NCI-H146 (cell line): ENCODE results near the gene MZT2A.
"Not testable (repeated sequence)": the region's sequence is repeated elsewhere in the genome, so short reads cannot be mapped to it uniquely, and the experiment has no call there.

Source experiments
- DNase-seq: peaks from one replicate; lab custom pipeline; 2025; lab: John Stamatoyannopoulos, UW

The MZT2A gene

GRCh38 chr2:131520526-131520925 is 28.3 kb upstream of the MZT2A start:
- no peak for DNase-seq

DNA sequence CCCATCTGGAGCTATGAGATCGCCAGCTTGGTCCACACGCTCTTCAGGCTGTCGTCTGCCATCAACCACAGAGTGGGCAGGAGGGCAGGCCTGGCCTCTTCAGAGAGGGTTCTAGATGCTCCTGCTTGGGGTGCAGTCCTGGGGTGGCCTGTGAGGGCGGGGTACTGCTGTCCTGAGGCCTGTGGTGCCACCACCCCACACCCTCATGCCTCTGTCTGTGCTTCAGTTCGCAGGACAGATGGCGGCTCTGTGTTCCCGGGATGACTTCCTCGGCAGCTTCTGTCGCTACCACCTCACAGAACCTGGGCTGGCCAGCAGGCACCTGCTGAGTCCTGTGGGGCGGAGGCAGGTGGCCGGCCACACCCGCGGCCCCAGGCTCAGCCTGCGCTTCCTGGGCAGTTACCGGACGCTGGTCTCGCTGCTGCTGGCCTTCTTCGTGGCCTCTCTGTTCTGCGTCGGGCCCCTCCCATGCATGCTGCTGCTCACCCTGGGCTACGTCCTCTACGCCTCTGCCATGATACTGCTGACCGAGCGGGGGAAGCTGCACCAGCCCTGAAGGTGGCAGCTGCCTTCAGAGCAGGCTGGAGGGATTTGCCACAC is 27.8 kb upstream of the MZT2A start:
- DNase-seq, result not testable (repeated sequence)

- DNase-seq, result no peak
Observed at GRCh38 chr2:131519466-131519865, 27.3 kb upstream of the MZT2A start.

DNA sequence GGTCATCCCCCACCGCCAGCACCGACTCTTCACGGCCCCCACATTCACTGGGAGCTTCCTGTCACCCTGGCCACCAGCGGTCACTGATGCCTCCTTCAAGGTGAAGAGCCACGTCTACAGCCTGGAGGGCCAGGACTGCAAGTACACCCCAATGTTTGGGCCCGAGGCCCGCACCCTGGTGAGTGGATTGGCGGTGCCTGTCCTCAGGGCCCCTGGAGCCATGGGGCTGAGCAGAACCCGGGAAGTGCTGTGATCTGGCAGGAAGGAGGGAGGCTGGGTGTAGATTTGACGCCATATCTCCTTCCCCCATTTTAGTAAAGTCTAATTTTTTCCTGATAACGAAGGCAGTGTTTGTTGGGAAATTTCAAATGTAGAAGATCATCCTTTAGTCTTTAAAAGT is 26.3 kb upstream of the MZT2A start:
- not testable (repeated sequence) for DNase-seq

- DNase-seq, result not testable (repeated sequence)
Observed at GRCh38 chr2:131517856-131518255, 25.7 kb upstream of the MZT2A start.

DNA sequence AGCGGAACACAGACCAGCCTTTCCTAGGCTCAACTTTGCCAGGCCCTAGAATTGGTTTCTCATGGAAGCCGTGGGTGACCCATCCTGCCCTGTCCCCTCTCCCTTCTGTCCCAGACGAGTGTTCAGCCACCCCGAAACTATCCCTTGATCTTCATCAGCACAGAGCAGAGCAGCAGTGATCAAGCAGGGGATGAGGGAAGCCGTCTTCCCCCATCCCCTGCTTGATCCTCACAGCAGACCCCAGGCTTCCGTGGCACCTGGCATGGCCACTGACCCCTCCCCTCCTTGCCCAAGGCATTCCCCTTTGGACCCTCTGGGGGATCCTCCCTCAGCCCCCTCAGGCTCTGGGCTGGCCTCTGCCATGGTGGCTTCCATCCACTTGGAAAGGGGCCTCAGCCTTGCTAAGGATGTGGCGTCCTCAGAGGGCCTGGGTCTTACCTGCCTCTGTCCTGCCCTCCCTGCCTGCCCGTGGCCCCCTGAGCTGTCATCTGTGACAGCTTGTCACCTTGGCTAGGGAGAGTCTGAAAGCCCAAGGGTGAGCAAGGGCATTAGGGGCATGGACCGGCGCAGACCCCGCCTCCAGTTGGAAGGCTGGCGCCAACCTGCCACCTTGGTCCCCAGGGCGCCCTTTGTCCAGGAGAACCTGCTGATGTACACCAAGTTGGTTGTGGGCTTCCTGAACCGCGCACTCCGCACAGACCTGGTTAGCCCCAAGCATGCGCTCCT is 25.1 kb upstream of the MZT2A start:
- no peak for DNase-seq

DNA sequence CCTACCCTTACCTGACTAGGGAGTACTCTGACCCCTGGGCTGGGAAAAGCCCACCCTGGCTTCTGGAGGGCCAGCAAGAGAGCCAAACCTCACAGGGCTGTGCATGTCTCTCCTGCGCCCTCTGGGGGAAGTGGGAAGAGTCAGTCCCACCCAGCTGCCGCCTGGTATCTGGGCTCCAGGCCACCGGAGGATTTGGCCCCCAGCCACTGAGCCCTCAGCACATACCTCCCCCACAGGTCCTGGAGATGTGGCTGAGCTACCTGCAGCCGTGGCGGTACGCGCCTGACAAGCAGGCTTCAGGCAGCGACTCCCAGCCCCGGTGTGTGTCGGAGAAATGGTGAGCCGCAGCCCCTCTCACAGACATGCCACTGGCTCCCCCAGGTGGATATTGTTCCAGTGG is 24.4 kb upstream of the MZT2A start:
- not testable (repeated sequence) for DNase-seq

GRCh38 chr2:131516011-131516410 is 23.8 kb upstream of the MZT2A start:
- no peak for DNase-seq

DNA sequence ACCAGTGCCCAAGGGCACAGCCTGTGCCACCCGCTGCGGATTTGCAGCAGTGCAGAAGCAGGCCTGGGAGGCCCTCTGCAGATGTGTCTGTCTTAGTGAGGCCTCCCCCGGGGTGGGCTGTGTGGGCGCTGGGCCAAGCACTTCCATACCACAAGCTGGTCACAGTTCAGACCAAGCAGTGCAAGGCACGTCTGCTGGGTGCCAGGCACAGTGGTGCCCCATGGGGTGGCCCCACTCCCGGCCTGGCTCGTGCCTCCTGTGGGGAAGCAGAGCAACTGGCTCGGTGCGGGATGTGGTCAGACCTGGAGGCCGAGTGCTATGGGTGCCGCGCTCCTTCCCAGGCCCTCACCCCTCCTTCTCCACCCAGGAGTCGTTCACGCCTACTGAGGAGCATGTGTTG is 23.0 kb upstream of the MZT2A start:
- not testable (repeated sequence) for DNase-seq

GRCh38 chr2:131514408-131515166 is 22.4 kb upstream of the MZT2A start:
- DNase-seq, result not testable (repeated sequence)

DNA sequence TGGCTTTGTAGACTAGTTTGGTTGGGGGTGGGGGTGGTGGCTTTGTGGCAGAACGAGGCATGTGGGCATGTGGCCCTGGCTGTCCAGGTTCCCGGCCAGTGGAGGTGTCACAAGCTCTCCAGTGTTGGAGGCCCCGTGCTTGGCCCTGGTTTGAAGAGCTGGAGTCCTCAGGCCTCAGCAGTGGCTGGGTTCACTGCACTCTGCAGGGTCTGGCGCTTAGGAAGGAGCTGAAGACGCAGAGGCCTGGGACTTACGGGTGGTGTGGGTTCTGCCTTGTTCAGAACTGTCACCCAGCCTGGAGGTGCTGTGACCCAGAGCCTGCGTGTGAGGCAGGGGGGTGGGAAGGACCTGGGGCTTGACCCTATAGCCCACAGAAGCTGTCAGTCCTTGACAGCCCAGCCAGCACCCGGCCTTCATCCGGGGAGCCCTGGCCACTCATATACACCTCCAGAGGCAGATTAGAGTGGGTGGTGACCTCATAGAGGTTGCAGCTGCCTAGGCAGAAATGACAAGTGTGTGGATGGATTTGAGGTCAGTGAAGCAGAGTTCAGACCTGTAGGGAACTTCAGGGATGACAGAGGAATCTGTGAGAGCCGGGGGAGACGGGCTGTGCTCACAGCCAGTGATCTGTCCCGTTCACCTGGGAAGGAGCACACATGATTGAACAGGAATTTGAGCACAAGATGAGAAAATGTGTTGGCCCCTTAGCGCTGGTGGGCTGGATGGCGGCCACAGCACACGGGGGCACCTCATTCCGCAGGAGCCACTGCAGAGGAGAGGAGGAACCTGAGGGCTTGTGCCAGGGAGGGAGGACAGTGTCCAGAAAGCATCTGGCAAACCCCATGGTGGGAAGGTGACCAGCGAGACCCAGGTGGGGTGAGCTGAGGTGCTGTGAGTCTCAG is 20.0 kb upstream of the MZT2A start:
- DNase-seq, result not testable (repeated sequence)

DNA sequence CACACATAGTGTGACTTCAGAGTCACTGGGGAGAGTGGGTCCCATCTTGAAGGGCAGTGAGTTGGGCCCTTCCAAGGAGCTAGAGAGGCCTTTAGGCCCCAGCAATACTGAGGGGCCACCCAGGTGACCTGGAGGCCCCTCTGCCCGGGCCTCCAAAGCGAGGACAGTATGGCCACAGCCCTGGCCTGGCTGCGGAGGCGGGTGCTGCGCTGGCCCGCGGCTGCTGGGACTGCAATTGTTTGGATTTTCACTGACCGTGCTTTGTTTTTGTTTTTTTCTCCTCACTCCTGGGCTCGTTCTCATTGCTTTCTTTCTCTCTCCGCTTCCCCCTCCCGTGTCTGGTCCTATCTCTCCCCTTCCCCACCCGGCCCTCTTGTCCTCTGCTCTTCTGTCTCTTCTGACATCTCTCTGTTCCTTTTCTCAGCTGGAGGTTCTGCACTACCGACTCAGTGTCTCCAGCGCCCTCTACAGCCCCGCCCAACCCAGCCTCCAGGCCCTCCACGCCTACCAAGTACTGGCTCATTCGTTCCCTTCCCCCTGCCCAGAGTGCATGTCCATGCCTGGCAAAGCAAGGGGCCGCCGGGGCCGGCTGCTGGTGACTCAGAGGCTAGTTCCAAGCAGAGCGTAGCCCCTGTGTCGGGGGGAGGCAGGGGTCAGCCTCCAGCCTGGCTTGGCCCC is 19.2 kb upstream of the MZT2A start:
- not testable (repeated sequence) for DNase-seq

DNA sequence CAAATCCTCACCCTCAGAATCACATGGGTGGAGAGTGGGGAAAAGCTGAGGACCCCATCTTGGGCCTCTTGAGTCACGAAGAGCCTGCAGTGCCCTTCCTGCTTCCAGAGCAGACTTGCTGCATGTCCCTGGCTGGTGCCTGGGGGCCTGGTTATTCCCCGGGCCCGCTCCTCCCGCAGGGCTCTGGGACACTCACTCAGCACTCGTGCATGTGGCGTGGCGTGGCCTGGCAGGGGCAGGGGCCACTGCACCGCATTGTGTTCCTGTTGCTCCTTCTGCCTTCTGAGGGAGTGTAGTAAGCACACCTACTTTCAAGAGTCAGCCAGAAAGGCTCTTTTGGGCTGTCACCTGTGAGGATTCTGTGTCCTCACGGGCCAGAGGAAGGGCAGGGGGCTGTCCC is 17.4 kb upstream of the MZT2A start:
- no peak for DNase-seq

DNA sequence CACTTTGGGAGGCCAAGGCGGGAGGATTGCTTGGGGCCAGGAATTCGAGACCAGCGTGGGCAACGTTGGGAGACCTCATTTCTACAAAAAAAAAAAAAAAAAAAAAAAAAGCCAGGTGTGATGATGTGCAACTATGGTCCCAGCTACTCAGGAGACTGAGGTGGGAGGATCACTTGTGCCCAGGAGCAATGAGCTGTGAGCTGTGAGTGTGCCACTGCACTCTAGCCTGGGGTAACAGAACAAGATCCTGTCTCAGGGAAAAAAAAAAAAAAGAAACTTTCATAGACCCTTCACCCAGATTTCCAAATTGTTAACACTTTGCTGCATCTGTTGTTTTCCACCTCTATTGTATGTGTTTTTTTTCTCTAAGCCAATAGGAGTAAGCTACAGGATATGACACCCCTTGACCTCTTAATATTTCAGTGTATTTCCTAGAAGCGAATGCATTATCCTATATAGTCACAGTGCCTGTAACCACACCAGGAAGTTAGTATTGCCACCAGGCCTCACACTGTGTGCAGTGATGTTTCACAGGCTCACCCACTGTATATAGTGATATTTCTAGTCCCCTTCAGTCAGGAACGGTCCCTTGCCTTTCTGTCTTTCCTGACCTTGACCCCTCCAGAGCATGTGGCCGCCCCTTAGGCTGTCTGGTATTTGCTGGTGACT is 12.0 kb upstream of the MZT2A start:
- DNase-seq, result not testable (repeated sequence)

DNA sequence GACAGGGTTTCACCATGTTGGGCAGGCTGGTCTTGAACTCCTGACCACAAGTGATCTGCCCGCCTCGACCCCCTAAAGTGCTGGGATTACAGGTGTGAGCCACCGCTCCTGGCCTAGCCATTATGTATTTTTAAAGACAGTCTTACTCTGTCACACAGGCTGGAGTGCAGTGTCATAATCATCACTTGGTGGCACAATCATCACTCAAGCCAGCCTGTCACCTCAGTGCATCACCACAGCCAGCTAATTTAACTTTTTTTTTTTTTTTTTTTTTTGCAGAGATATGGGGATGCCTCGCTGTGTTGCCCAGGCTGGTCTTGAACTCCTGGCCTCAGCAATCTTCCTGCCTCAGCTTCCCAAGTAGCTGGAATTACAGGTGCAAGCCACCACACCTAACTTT is 11.4 kb upstream of the MZT2A start:
- DNase-seq, result not testable (repeated sequence)

- DNase-seq, result not testable (repeated sequence)
Observed at GRCh38 chr2:131498321-131498973, 6.2 kb upstream of the MZT2A start.

DNA sequence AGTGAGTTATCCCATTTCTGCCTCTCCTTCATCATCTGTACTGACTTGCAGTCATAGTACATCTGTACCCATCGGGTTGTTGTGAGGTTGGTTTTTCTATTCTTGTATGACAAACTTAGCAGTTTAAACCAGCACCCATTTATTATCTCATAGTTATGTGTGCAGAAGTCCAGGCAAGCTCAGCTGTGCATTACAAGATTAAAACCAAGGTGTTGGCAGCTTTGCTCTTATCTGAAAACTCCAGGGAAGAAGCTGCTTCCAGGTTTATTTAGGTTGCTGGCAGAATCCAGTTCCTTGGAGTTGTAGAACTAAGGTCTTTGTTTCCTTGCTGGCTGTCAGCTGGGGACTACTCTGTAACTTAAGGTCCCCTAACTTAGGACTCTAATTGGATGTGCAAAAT is 3.3 kb upstream of the MZT2A start:
- DNase-seq, result not testable (repeated sequence)

DNA sequence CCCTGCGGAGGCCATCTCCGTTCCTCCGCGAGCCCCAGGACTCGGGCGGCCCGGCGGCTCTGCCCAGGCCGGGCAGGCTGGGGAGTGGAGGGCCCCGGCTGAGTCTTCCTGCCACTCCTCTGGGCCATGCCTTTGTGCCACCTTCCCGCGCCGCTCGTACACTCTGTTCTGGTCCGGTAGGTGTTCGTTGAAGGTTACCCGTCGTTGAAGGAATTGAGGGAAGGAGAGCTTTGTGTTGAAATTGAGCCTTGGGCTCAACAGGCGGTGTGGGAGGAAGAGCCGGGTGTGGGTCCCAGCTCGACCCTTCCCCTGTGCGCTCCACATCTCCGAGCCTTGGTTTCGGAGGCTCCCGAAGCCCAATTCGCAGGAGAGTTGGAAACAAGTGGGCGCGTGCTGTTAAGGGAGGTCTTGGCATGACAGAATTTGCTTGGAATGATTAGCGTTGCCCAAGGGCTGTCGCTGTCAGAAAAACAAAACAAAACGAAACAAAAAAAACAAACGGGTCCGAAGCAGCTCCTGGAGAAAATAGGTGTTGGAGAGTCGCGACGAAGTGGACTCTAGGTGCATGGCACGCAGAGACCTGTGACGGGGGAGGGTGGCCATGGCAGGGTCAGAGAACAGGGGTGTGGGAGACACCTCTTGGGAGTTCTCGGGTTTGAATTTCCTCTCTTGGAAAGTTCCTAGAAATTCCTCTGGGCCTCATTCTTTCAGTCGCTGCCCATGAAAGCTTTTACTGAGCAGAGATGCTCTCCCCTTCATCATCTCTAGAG is 1.2 kb upstream of the MZT2A start:
- DNase-seq, result peak; percentile 45

DNA sequence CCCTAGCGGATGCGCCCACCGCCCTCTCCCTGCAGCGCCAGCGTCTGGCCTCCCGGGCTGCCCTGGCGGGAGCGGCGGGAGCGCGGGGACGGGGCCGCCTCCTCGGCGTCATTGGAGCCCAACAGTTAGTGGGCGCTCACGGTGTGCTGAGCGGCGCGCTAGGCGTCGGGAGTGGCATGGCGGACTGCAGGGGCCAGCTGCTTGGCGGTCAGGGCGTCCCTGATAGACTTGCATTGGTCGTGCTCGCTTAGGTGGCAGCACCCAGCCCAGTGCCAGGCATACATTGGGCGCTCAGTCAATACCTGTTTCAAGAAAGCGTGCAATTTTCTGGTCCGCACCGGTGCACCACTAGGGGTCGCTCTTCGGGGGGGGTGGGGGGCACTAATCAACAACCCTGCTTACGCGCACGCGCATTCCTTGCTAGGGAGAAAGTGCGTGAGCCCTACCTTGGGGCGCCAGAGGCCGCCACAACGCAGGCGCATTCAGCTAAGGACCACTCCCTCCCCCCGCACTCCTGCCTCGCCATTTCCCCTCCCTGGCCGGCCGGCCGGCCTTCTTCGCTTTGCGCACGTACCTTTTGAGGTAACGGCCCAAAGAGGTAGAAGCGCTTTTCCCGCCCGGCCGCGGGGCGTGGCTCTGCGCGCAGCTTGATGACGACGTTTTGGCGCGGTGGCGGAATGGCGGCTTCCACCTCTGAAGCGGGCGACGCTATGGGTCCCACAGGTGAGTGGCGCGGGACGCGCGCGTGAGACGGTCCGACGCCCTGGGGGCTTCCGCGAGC is 411 bp upstream of the MZT2A start:
- DNase-seq, result peak; percentile 99
